H1 (cell line): ENCODE measurements around the gene ZSCAN1. TPM values are rescaled to one million over a fixed set of nuclear protein-coding genes. Genes with fewer than 3 reads are reported as not detected.

Experiments
- CTCF ChIA-PET: fragments of 300-600 bp; sonication (Branson Sonifier 250); formaldehyde crosslinking; loops from one replicate; lab custom pipeline; 2021; ENCODE audit not compliant: partially characterized antibody; lab: Charles Lee
- POLR2A ChIA-PET: fragments of 300-600 bp; sonication (Branson Sonifier 250); formaldehyde crosslinking; loops from one replicate; lab custom pipeline; 2021; ENCODE audit warnings: inconsistent platforms; ENCODE audit not compliant: partially characterized antibody; lab: Charles Lee
- DNase-seq, 2 experiments: peaks; one replicate each; pipeline versions ENCODE4 v3.0.0 to v3.0.0-alpha.2; 2010 to 2022; ENCODE audit warnings: low spot score in 2 of 2, low read depth in 1 of 2, mixed read lengths in 1 of 2
- FAIRE-seq: peaks from 2 replicates; lab custom pipeline; 2011; peaks lifted over from hg19 to GRCh38; lab: Jason Lieb, UNC
- H2AFZ ChIP-seq: 2 replicates; pipeline ENCODE4 v1.8.1; 2012; ENCODE audit warnings: low read length, inconsistent platforms
- H2AK5ac ChIP-seq: 2 replicates; pipeline ENCODE4 v1.6.1; 2013; ENCODE audit warnings: low read depth, low read length
- H2BK120ac ChIP-seq: replicated peaks from 2 replicates; pipeline ENCODE3; 2013; ENCODE audit warnings: low read depth, low read length, inconsistent platforms
- H2BK12ac ChIP-seq: 2 replicates; pipeline ENCODE4 v1.6.1; 2013; ENCODE audit warnings: low read depth, low read length
- H2BK15ac ChIP-seq: 2 replicates; pipeline ENCODE4 v1.6.1; 2013; ENCODE audit warnings: low read length
- H2BK20ac ChIP-seq: 2 replicates; pipeline ENCODE4 v1.6.1; 2013; ENCODE audit warnings: low read length
- H2BK5ac ChIP-seq: 2 replicates; pipeline ENCODE4 v1.6.1; 2013; ENCODE audit warnings: low read depth, low read length
- H3K14ac ChIP-seq: 2 replicates; pipeline ENCODE4 v1.6.1; 2013; ENCODE audit warnings: inconsistent platforms; ENCODE audit not compliant: insufficient read length
- H3K18ac ChIP-seq: 2 replicates; pipeline ENCODE4 v1.6.1; 2013; ENCODE audit warnings: low read length; ENCODE audit errors: extremely low read depth
- H3K23ac ChIP-seq: 2 replicates; pipeline ENCODE4 v1.6.1; 2013; ENCODE audit warnings: inconsistent platforms; ENCODE audit not compliant: insufficient read length
- H3K23me2 ChIP-seq: 2 replicates; pipeline ENCODE4 v1.6.1; 2013; ENCODE audit warnings: low read depth, low read length
- H3K27ac ChIP-seq: 2 replicates; pipeline ENCODE4 v1.6.1; 2011; ENCODE audit warnings: low read depth, low read length, inconsistent platforms
- H3K27me3 ChIP-seq, 4 experiments: replicated peaks in 1 of 4; 1 replicate in 1 of 4; 2 replicates in 3 of 4; pipeline versions ENCODE4 v1.6.1 to v1.8.1; 2011 to 2013; ENCODE audit warnings: low read length in 3 of 4, mild to moderate bottlenecking in 3 of 4, inconsistent platforms in 2 of 4, mixed read lengths in 2 of 4, moderate library complexity in 1 of 4; ENCODE audit not compliant: control insufficient read depth in 3 of 4, insufficient read depth in 3 of 4; ENCODE audit errors: extremely low read depth in 1 of 4
- H3K36me3 ChIP-seq, 4 experiments: 2 replicates each; pipeline versions ENCODE4 v1.6.1 to v1.8.1; 2011 to 2013; ENCODE audit warnings: mild to moderate bottlenecking in 4 of 4, low read length in 3 of 4, moderate library complexity in 2 of 4, control low read depth in 1 of 4, inconsistent platforms in 1 of 4; ENCODE audit not compliant: insufficient read depth in 4 of 4, control insufficient read depth in 2 of 4
- H3K4ac ChIP-seq: replicated peaks from 2 replicates; pipeline ENCODE3; 2013; ENCODE audit warnings: low read length, low read depth, mixed read lengths, inconsistent platforms; ENCODE audit not compliant: insufficient read length
- H3K4me1 ChIP-seq, 4 experiments: replicated peaks in 1 of 4; 1 replicate in 1 of 4; 2 replicates in 3 of 4; pipeline versions ENCODE4 v1.6.1 to v1.8.1; 2011 to 2013; ENCODE audit warnings: low read length in 3 of 4, inconsistent platforms in 2 of 4, mixed read lengths in 1 of 4; ENCODE audit not compliant: insufficient read depth in 4 of 4, control insufficient read depth in 3 of 4
- H3K4me2 ChIP-seq, 2 experiments: 2 replicates each; pipeline versions ENCODE4 v1.6.1 to v1.8.1; 2011 to 2013; ENCODE audit warnings: low read depth in 2 of 2, low read length in 2 of 2, control low read depth in 1 of 2, inconsistent platforms in 1 of 2, mild to moderate bottlenecking in 1 of 2; ENCODE audit not compliant: insufficient read depth in 1 of 2
- H3K4me3 ChIP-seq, 4 experiments: fragments of 200-600, 300-600 bp in 1 of 4; sonication (generic), shearing (Covaris generic), sonication (Bioruptor Twin) in 1 of 4; 2 replicates each; pipeline versions ENCODE4 v1.5.1 to v1.8.1; 2011 to 2016; ENCODE audit warnings: low read length in 4 of 4, low read depth in 3 of 4, control low read depth in 2 of 4, inconsistent platforms in 2 of 4, mild to moderate bottlenecking in 2 of 4, mixed read lengths in 1 of 4, moderate library complexity in 1 of 4; ENCODE audit not compliant: insufficient read depth in 2 of 4; ENCODE audit errors: extremely low read depth in 1 of 4
- H3K56ac ChIP-seq: replicated peaks from 2 replicates; pipeline ENCODE3; 2013; ENCODE audit warnings: low read depth, mild to moderate bottlenecking, mixed read lengths, low read length, inconsistent platforms; ENCODE audit not compliant: insufficient read length
- H3K79me1 ChIP-seq: 2 replicates; pipeline ENCODE4 v1.6.1; 2013; ENCODE audit warnings: low read depth, low read length, control low read depth
- H3K79me2 ChIP-seq, 2 experiments: 2 replicates each; pipeline versions ENCODE4 v1.6.1 to v1.8.1; 2012 to 2013; ENCODE audit warnings: low read length in 2 of 2, mild to moderate bottlenecking in 2 of 2, inconsistent platforms in 1 of 2; ENCODE audit not compliant: insufficient read depth in 2 of 2, control insufficient read depth in 1 of 2
- H3K9ac ChIP-seq, 4 experiments: replicated peaks in 1 of 4; 1 replicate in 1 of 4; 2 replicates in 3 of 4; pipeline versions ENCODE4 v1.6.1 to v1.8.1; 2011 to 2013; ENCODE audit warnings: low read depth in 3 of 4, low read length in 3 of 4, control low read depth in 2 of 4, mild to moderate bottlenecking in 2 of 4, moderate library complexity in 2 of 4, inconsistent platforms in 1 of 4; ENCODE audit errors: extremely low read depth in 1 of 4
- H3K9me3 ChIP-seq, 2 experiments: 2 replicates each; pipeline versions ENCODE4 v1.6.1 to v1.8.1; 2012 to 2013; ENCODE audit warnings: mild to moderate bottlenecking in 2 of 2, moderate library complexity in 2 of 2, control low read depth in 1 of 2, inconsistent platforms in 1 of 2, low read depth in 1 of 2, low read length in 1 of 2, mixed read lengths in 1 of 2; ENCODE audit not compliant: insufficient read depth in 2 of 2
- H4K20me1 ChIP-seq, 2 experiments: replicated peaks in 1 of 2; 2 replicates each; pipeline versions ENCODE3 to v1.8.1; 2011 to 2013; ENCODE audit warnings: inconsistent platforms in 2 of 2, low read length in 2 of 2, mild to moderate bottlenecking in 1 of 2; ENCODE audit not compliant: insufficient read depth in 2 of 2, control insufficient read depth in 1 of 2
- H4K5ac ChIP-seq: 2 replicates; pipeline ENCODE4 v1.6.1; 2013; ENCODE audit warnings: low read length, low read depth, mixed read lengths, inconsistent platforms; ENCODE audit not compliant: insufficient read length
- H4K8ac ChIP-seq: 2 replicates; pipeline ENCODE4 v1.8.0; 2013; ENCODE audit warnings: mild to moderate bottlenecking, moderate library complexity, low read length, inconsistent platforms; ENCODE audit not compliant: insufficient read depth; ENCODE audit errors: extremely low read depth
- H4K91ac ChIP-seq: replicated peaks from 2 replicates; pipeline ENCODE3; 2013; ENCODE audit warnings: low read length, mixed read lengths, inconsistent platforms; ENCODE audit not compliant: insufficient read length
- CEBPB ChIP-seq: IDR thresholded peaks from 2 replicates; pipeline ENCODE4 v1.6.1; 2012; ENCODE audit warnings: low read depth, low read length
- GTF2F1 ChIP-seq: IDR thresholded peaks from 2 replicates; pipeline ENCODE4 v1.6.1; 2012; ENCODE audit warnings: low read depth, low read length, improper control_type of control experiment, borderline replicate concordance
- POLR2A ChIP-seq, 2 experiments: IDR thresholded peaks; 1 replicate in 1 of 2; 2 replicates in 1 of 2; pipeline ENCODE4 v1.6.1; 2011; ENCODE audit warnings: low read depth in 2 of 2, low read length in 2 of 2, mild to moderate bottlenecking in 2 of 2; ENCODE audit errors: control extremely low read depth in 1 of 2
- SRF ChIP-seq: IDR thresholded peaks from 2 replicates; pipeline ENCODE4 v1.6.1; 2011; ENCODE audit warnings: mild to moderate bottlenecking, low read depth, low read length, moderate library complexity
- WGBS, 2 experiments: shearing (Covaris generic) in 1 of 2; methylation state at CpG; one replicate each; pipeline versions ENCODE4 v1.1.6 to v1.1.7; 2013 to 2015; ENCODE audit warnings: low lambda C conversion rate in 2 of 2, mixed read lengths in 2 of 2, inconsistent platforms in 1 of 2, low coverage in 1 of 2, missing lambda C conversion rate in 1 of 2; ENCODE audit not compliant: insufficient replicate concordance in 2 of 2, insufficient coverage in 1 of 2, insufficient read length in 1 of 2; ENCODE audit errors: extremely low coverage in 1 of 2, missing lambda C conversion rate in 1 of 2; 5-methylcytosine and 5-hydroxymethylcytosine counted together
- polyA plus RNA-seq, 7 experiments: library from polyadenylated mRNA; depleted of rRNA in 3 of 7; stranded (reverse) in 5 of 7; unstranded in 2 of 7; fragments of >200 nt in 5 of 7; fragments of 200-250 nt in 2 of 7; gene quantifications; 1 replicate in 5 of 7; 2 replicates in 1 of 7; 4 replicates in 1 of 7; pipeline versions ENCODE4 v1.2.1 to v1.2.3, GENCODE V29; 2011 to 2013; ENCODE audit warnings: missing spikeins in 2 of 7, mixed read lengths in 2 of 7
- total RNA-seq: library from RNA; stranded (reverse); fragmentation: NEBNext Ultra II Directional; extraction: Animal tissue kit (Norgen Biotek cat#: 25700); gene quantifications from 2 replicates; pipeline ENCODE4 v1.2.1, GENCODE V29; 2021
- TF ChIP-seq, protein P1 (sequence below): IDR thresholded peaks from 2 replicates; pipeline ENCODE4 v1.6.1; 2012; ENCODE audit warnings: inconsistent platforms

The ZSCAN1 gene
- total and polyA plus RNA-seq, 2 of the 8 experiments (the other 6 are each of a cell fraction or from before 2014, with no cell fraction given): 1.2 to 4.3 TPM

GRCh38 chr19:58058467-58058866, 24.6 kb downstream of the ZSCAN1 start:
- POLR2A ChIA-PET: interaction anchor here (0.6 to 4.4 kb wide), 25 partner anchors 10 to 244 kb away, joined by 3 to 45 read pairs (median 7); partner anchors contain the start of genes ZNF256, ZNF274, ZNF417 and ZNF552
- peak overlapping the region; percentile 79 for H3K56ac ChIP-seq

More at GRCh38 chr19:58058467-58058866, 24.6 kb downstream of the ZSCAN1 start:
- FAIRE-seq: no peak
- Histone ChIP-seq H3K14ac (no peak overlapping the region), H3K27ac (peak overlapping the region; percentile 67), H2BK120ac (peak overlapping the region; percentile 90), H2BK20ac (no peak overlapping the region; the same call in 1 of the 2 replicates), H3K9ac (peak overlapping the region in 3 of 4 experiments; percentile 69 to 94 (median 76); a peak in 5 of 7 replicates), H2BK5ac (peak overlapping the region; percentile 94), H3K9me3 (peaks cover 8 to 28% of the 10 kb centered on the region in 2 experiments; a peak in 3 of 4 replicates), H2AK5ac (peak overlapping the region; percentile 86; the same call in 1 of the 2 replicates), H3K79me1 (no peaks in the 10 kb centered on the region)
- WGBS, 2 experiments: 85% methylated on average over 13 of the region's 13 CpGs; no CpG with 5 or more reads in 1 of the 2 experiments
- no peak for TF ChIP-seq POLR2A (IDR thresholded peaks at IDR 0.05; ENCODE audit: control extremely low read depth in 1 of 2, low read depth in 2 of 2, low read length in 2 of 2)
- TF ChIP-seq, protein P1, sequence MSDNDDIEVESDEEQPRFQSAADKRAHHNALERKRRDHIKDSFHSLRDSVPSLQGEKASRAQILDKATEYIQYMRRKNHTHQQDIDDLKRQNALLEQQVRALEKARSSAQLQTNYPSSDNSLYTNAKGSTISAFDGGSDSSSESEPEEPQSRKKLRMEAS: peak; percentile 29; the same call in 1 of the 2 replicates
- TF ChIP-seq GTF2F1: no peak
- TF ChIP-seq CEBPB: no peak
- peak; percentile 54; the same call in 1 of the 2 replicates for TF ChIP-seq SRF
- TF ChIP-seq, all 59 proteins: peak for 2
- peak in 1 of 2 experiments; percentile 44 for DNase-seq
- H4K20me1 ChIP-seq: no peaks in the 10 kb centered on the region
- H2AFZ ChIP-seq: no peak overlapping the region
- no peaks in the 10 kb centered on the region for H3K79me2 ChIP-seq
- no peaks in the 10 kb centered on the region for H3K27me3 ChIP-seq
- peaks cover 0 to 10% (median 3%) of the 10 kb centered on the region in 4 experiments; a peak in 5 of 8 replicates for H3K36me3 ChIP-seq
- peak overlapping the region; percentile 77 to 84 for H3K4me2 ChIP-seq
- peak overlapping the region; percentile 18 to 63 (median 44) for H3K4me3 ChIP-seq
- CTCF ChIA-PET: interaction anchor here (0.5 to 6.8 kb wide), 12 partner anchors 9 to 108 kb away, joined by 3 to 113 read pairs (median 4); no protein-coding TSS in a partner anchor
- peak overlapping the region; percentile 57 for H3K23ac ChIP-seq
- peak overlapping the region; percentile 81; the same call in 1 of the 2 replicates for H3K18ac ChIP-seq
- H4K5ac ChIP-seq: peak overlapping the region; percentile 78
- peaks cover 5 to 21% (median 14%) of the 10 kb centered on the region in 4 experiments for H3K4me1 ChIP-seq
- peak overlapping the region; percentile 96 for H2BK12ac ChIP-seq
- peak overlapping the region; percentile 68; the same call in 1 of the 2 replicates for H4K8ac ChIP-seq
- H2BK15ac ChIP-seq: peak overlapping the region; percentile 92
- peak overlapping the region; percentile 65 for H3K4ac ChIP-seq
- H3K23me2 ChIP-seq: peaks cover 3% of the 10 kb centered on the region; the same call in 1 of the 2 replicates
- peak overlapping the region; percentile 95 for H4K91ac ChIP-seq
